HG02623 (cell line): Measurements from ENCODE around the gene TBCD.

Experiments used
- ATAC-seq: cut with Tn5 transposase; IDR thresholded peaks from one replicate; pipeline ENCODE4 v1.9.1; 2021; ENCODE audit warnings: moderate library complexity; ENCODE audit not compliant: unreplicated experiment

TBCD gene

DNA sequence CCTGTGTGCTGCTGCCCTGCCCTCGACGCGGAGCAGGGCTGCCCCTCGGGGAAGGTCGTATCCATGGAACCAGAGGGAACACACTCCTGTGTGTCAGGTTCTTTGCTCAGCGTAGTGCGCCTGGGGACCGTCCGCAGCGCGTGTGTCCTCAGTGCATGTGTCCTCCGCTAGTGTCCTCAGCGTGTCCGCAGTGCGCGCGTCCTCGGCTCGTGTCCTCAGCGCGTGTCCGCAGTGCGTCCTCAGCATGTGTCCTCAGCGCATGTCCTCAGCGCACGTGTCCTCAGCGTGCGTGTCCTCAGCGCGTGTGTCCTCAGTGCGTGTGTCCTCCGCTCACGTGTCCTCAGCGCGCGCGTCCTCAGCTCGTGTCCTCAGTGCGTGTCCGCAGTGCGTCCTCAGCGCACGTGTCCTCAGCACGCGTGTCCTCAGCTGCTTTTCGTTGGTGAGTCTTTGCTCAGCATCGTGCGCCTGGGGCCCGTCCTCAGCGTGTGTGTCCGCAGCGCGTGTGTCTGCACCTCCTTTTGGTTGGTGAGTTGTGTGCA lies 147.2 kb downstream of the TBCD start:
- ATAC-seq: no peak

DNA sequence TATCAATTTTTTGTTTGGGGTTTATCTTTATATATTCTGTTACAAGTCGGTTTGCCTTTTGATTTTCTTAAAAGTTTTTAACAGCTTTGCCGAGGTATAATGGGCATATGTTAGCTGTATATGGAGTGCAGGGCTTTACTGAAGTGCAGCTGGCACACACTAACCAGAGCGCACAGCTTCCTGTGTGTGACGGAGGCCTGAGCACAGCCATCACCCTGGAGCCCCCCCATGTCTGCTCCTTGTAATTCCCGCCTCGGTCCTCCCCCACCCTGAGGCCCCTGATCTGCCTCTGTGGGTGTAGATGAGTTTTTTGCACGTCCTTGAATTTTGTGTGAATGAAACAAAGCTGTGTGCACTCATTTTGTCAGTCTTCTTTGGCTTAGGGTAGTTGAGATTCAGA lies 148.1 kb downstream of the TBCD start:
- no peak for ATAC-seq

DNA sequence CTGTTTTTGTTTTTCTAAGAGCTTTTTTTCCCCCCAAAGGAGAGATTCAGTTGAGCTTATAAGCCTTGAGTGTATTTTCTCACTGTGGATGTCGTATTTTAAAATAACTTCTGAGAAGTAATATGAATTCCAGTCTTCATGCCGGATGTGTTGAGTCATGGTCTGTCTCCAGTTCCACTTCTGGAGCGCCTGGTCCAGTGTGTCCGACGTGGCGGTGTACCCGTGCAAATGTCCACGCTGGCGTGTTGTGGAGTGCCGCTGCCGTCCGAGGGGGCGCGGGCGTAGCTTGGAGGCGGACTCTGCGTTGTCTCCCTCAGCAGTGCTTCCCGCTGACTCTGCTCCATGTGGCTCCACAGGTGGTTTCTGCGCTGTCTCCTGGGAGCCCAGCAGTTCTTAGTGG lies 148.9 kb downstream of the TBCD start:
- ATAC-seq: no peak

DNA sequence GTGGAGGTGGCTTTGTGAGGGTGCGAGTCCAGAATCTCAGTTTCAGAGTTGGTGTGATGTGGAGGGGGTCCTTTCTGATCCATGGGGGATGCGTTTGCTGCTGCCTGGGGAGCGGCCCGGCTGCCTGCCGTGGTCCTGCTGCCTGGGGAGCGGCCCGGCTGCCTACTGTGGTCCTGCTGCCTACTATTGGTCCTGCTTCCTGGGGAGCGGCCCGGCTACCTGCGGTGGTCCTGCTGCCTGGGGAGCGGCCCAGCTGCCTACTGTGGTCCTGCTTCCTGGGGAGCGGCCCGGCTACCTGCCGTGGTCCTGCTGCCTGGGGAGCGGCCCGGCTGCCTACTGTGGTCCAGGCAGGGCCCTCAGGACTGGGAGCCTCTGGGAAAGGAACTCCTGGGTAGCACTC lies 149.5 kb downstream of the TBCD start:
- ATAC-seq: no peak

DNA sequence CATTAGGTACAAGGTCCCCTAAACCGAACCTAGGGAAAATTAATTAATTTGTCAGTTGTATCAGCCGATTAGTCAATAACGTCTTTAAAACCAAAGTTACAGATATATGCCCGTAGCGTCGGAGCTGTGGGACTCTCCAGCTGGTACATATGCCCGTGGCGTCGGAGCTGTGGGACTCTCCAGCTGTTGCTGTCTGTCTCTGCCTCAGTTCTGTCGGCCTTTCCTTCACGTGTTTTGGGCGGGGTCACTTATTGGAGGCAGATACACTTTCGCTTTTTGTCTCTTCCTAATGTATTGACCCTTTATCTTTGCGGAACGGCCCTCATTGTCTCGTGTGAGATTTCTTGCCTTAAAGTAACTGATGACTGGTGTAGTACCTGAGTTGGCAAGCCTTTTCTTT lies 150.0 kb downstream of the TBCD start:
- ATAC-seq: no peak

DNA sequence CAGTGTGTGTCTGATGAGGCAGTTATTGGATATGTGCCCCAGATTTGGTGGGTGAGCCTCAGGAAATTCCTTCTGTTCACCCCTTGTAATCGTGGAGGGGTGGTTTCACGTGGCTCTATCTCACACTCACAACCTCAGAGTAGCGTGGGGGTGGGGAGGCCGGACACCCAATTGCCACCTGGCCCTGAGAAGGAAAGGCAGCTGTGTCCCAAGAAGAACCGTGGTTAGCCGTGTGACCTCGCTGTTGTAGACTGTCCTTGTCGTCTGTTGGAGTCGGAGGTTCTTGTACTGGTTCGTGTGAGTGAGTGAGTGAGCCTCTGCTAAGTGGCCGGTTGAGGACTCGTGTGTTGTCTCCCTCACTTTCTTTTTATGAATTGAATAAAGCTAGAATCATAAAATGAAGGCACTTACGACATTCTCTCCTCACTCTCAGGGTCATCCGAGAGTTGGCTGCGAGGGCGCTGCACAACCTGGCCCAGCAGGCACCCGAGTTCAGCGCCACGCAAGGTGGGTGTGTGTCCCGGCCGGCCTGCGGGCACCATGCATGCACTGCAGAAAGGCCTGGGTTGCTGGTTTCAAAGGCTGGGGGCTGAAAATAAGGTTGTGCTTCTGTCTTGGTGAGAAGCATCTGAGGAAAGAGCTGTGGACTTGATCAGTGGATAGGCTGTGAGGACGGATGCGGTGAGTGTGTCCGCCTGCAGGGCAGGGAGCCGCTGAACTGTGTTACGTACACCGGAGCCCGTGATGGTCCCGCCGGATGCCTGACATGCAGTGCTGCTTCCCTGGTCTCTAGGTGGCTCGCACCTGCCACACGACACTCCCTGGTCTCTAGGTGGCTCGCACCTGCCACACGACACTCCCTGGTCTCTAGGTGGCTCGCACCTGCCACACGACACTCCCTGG lies 151.4 kb downstream of the TBCD start:
- ATAC-seq: no peak

DNA sequence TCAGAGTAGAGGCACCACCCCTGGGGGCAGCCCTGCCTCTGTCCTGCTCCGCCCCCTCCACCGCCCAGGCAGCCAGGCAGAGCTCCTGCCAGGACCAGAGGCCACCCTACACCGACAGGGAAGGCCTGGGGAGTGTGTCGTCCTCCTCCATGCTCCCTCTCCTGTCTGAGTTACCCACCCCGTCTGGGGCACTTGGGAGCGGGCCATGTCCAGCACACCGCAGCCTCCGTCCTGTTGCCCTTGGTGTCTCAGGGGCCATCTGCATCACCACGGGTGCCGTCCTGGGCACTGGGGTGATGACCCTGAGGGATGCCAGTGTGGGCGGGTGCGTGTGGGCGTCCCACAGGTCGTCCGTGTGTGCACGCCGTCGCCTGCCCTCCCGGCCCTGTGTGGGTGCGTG lies 153.3 kb downstream of the TBCD start:
- no peak for ATAC-seq

DNA sequence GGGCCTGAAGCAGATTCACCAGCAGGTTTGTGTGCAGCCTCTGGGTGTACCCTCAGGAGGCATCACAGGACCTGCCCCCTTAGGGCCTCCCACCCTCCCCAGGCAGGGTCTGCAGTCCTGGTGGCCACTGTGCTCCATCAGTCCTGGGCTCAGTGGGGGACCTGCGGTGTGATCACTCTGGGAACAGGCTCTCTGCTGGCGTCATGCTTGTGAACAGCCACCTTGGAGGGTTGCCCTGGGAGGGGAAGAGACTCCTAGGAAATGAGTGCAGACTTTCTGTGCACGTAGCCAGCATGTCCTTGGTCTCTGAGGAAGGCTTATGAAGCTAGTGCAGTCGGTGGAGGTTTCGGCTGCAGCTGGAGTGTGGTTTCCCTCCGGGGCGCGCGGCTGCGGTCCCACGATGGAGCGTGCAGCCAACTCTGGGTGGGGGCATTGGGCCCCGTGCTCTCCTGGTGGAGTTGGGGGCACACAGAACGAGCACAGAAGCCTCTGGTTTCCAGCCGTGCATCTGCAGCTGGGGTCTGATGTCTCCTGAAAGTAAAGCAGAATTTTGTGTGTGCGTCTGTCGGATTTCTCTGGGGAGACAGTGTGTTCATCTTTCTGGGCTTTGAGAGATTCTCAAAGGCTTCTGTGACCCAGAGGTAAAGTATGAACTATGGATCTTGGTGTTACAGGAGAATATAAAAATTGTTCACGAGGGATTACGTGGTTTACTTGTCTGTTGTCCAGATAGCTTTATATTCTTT lies 156.1 kb downstream of the TBCD start:
- ATAC-seq: no peak

DNA sequence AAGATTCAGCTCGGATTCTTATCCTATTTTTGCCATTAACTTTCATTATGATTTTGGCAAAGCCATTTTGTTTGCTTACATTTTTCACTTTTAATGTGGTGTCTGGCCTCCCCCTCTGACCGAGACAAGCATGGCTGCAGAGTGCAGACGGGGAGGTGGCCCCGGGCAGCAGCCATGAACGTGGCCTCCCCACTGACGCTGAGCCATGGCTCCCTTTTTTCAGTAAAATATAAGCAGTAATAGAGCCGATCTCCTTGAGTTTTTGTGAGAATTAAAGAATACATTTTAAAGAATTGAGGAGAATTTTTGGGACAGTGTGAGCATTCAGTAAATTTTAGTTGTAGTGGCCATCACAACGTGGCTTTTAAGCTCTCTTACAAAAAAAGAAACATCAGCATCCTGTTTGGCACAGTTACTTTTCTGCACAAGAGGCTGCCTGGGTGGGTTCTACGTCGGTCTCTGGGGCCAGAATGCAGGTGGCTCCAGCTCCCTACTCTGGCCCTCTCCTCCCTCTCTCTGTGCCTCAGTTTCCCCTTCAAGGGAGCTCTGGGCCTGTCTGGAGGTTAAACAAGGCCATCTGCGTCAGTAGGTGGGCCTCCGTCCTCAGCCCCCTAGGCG lies 156.8 kb downstream of the TBCD start:
- ATAC-seq: no peak

DNA sequence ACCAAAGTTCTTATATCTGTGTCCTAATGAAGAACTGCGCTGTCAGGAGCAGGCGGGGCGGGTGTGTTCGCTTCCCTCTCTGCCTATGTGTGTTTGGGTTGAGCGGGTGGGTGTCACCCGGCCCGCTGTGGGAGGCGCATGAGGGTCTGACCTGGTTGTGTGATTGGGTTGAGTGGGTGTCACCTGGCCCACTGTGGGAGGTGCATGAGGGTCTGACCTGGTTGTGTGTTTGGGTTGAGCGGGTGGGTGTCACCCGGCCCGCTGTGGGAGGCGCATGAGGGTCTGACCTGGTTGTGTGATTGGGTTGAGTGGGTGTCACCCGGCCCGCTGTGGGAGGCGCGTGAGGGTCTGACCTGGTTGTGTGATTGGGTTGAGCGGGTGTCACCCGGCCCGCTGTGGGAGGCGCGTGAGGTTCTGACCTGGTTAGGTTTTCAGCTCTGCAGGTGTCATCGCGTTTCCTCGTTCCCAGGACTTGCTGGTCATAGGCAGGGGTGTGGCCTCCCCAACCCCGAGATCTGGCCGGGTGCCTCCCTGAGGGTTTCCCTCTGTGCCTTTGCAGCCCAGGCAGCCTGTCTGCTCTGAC lies 157.5 kb downstream of the TBCD start:
- ATAC-seq: no peak

DNA sequence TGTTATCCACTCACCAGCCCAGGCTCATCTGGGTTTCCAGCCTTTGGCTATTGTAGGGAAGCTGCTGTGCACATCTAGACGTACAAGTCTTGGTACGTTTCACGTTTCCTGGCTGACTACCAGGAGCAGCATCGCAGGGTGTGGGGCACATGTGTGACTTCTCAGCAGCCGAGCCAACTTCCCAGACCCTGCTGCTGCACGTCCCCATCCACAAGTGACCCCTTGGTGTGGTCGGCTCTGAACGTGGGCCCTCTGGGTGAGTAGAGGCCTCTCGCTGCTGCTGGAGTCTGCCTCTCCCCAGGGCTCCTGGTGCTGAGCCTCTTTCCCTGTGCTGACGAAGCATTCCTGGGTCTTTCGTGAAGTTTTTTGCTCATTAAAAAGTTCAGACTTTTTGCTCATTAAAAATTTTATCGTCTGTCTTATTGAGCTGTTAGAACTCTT lies 158.2 kb downstream of the TBCD start:
- ATAC-seq: no peak

DNA sequence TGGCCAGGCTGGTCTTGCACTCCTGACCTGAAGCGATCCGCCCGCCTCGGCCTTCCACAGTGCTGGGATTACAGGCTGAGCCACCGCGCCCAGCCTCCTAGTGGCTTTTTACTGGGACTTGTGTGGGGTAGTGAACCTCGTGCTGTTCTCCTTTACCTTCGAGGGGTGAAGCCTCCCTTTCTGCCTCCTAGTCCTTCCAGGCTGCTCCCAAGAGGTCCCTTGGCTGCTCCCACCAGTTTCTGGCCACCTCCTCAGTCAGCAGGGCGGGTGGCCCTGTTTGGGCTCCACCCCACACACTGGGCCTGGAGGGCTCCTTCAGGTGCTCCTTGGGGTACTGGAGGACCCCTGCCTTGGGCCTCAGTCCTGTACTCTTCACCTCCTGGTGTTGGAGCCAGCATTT lies 158.9 kb downstream of the TBCD start:
- no peak for ATAC-seq

DNA sequence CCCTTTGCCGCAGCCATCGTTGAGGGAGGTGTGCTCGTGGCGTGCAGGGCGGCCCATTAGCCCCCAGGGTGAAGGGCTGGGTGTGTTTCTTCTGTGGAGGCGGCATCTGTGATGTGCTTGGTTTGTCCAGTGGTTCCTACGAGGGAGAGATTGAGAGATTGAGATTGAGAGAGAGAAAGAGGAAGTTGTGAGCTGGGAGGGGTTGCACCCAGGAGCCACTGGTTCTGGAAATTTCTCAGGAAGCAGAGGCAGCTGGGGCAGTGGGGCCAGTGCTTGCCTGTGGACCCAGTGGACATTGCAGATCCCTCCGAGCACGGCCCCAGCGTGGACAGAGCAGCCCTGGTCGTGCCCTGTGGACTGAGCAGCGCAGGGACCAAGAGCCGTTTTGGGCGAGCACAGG lies 160.0 kb downstream of the TBCD start:
- ATAC-seq: no peak

DNA sequence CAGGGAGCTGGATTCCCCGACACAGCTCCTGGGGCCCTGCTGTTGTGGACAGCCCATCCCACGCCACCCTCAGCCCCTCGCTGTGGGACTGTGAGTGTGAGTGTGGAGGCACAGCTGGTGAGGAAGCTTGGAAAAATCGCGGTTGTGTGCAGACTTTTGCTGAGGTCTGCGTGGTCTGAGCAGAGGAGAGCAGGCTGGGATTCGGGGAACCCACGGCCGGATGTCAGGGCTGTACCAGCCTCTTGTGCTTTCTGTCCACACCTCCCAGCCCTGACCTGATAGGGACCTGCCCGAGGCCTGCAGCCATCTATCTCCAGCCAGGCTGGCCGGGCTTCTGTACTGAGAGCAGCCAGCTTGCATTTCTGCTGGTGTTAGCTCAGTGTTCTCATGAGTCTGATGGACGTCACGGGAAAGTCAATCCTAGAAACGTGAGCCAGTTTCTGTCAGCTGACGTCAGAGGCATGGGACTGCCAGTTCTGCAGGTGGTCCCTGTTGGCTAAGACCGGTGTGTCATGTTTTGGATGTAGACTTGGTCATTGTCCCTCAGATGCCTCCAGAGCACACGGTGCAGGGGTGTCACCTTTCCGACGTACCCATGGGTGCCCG lies 160.7 kb downstream of the TBCD start:
- ATAC-seq: no peak

DNA sequence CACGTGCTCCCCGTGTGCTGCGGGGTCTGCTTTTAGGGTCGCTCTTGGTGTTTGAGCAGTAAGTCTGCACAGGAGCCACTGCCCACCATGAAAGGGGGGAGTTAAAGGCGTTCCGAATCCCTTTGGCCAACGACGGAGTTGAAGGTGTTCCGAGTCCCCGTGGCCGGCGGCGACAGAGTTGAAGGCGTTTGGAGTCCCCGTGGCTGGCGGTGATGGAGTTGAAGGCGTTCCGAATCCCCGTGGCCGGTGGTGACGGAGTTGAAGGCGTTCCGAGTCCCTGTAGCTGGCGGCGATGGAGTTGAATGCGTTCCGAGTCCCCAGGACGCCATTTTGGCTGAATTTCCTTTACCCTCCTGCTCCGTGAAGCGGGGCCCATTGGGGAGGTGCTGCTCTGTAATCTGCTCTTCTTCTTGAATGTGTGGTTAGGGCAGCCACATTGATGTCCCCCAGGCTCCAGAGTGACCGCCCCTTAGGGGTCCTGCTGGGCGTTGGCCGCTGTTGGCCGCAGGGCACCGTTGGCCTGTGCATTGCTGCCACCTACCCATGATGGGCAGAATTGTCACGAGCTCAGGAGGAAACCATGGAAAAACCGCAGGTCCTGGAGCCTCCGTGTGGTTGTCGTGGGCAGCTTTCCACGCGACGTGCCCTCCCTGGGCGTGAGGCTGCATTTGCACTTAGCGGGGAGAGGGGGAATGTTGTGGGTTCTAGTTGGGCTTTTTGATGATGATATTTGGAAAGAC lies 161.6 kb downstream of the TBCD start:
- ATAC-seq: no peak

DNA sequence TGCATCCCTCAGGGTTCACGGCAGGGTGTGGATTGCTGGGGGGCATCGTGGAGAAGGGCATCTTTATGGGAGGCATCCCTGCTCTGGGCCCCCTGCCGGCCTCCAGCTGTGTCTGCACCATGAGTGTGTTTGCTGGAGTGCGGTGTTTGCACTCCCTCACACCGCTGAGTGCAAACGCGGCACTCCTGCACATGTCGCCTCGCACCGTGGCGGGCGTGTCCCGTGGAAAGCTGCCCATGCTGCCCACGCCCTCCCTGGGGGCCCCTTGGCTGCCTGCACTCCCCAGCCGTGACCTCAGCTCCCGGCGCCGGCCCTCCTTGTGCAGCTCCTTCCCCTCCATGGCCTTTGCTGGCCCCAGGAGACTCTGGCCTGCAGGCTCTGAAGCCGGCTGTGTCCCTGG lies 162.5 kb downstream of the TBCD start:
- no peak for ATAC-seq

DNA sequence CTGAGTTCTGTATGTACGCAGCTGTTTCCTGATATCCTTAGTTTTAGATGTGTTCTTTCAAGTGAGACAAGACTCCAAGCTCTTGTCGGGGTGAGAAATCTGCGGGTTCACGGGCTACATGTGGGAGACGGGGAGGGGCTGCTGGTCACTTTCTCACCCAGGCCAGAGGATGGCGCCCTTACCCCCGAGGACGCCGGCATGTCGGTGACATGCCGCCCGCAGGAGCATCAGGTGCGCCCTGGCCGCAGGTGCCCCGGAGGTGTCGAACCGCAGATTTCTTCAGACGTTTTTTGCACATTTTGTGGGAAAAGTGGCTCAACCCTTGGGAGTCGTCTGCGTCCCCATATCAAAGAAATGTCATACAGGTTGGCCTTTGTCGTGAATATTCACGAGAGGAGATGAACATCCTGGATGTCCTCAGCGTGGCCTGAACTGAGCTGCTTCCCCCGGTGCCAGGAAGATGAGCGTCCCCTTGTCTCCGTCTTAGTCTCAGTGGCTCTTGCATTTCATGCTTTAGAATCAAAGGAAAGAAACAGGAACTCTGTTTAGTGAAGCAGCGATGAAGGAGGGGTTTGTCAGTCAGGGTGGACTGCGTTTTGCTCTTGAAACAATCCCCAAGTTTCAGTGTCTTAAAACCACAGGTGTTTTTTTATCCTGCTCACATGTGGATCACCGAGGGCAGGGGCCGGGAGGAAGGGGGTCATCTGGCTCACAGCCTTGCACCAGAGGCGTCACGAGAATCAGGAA lies 163.3 kb downstream of the TBCD start:
- ATAC-seq: no peak

DNA sequence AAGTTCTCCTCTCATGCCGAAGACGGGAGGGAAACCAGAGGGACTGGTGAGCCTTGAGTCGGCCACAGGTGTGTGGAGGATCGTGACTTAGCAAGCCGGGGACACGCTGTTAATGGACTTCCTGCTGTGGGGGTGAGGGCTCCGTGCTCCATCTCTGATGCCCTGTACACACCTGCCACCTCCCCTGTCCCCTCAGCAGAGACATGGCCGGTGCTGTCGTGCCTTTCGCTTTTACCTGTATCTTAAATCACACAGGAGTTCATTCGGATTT lies 163.8 kb downstream of the TBCD start:
- no peak for ATAC-seq

DNA sequence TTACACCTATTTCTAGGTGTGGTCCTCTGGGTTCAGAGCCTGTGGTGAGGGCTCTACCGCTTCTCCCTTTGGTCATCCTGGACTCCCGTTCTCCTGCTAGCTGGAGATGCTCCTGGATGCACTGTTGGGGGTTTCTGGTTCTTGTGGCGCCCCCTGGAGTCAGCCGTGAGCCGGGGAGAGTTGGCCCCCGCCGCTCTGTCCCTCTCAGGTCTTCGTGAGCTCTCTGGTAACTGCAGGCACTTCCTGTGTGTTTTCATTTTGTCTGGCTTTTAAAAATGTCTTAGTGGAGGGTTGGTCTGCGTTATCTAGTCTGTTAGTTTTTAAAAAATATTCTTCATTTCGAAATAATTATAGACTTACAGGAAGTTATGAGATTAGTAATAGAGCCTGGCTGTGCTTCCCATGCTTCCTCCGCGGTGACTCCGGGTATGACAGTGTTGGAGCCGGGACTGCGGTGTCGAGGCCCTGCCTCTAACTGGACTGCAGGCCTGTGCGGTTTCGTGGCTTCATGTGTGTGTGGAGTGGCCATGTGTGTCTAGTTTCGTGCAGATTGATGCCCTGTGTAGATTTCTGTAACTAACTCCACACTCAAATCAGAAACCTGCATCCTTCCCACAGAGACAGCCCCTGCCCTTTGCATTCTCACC lies 166.0 kb downstream of the TBCD start:
- no peak for ATAC-seq
